Fibroblast of skin of left biceps (primary cell): ENCODE data around the gene MBD3L2.
"Not testable (repeated sequence)": the region's sequence is repeated elsewhere in the genome, so short reads cannot be mapped to it uniquely, and the experiment has no call there.

Source experiments
- DNase-seq, 2 experiments: peaks; one replicate each; pipeline ENCODE4 v3.0.0-alpha.2; 2013; ENCODE audit warnings: low read depth in 2 of 2

MBD3L2 gene

DNA sequence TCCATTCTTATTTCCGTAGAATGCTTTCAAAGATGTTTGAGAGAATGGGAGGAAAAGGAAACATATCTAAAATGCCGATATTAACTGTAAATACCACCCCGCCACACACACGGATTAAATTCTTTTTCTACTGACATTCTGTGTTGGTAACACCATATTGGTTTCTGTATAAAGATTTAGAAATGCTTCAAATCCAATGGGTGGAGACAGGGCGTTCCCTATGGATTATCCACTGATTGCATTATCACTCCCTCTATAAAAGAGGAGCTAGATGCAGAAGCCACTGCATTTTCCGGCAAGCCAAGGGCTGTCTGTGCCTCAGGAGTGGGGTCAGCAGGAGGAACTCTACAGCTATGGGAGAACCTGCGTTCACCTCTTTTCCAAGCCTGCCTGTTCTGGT is at the start of gene MBD3L2:
TSS of gene MBD3L2 (plus strand) at position 301 of the 400 bp plus-strand sequence. CDS start at position 354, 53 bp downstream.
- not testable (repeated sequence) for DNase-seq

DNA sequence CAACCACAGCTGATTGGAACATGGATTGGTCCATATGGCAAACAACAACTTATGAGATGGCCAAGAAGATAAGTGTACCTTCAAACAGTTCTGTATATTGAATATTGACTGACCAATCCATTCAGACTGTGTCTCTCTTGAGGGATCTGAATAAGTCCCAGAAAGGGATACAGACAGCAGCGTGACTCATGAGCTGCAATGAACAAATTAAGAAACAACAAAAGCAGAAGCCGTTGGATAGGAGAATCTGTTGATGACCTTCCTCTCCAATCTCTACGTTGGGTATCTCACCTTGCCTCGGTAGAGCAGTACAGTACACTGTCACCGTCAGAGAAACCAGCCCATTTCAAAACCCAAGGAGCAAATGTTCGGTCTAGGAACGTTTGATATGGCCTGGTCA is 49.2 kb upstream of the MBD3L2 start:
- no peak for DNase-seq

DNA sequence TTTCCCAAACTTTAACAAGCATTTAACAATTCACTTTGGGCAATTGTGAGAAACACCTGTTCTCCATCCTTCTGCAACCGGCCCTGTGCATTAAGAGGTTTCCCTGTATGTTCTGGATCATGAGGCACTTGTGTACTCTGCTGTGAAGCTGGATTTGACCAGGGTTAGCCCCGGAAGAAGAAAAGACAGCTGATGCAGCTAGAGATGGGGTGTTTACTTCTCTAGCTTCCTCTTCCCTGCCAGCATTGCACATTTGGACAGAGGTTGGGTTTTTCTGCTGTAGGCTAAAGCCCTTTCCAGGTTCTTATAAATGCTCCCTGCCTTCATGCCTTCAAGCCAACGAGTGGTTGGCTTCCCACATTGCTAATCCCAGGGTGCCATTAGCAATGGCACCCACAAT is 48.8 kb upstream of the MBD3L2 start:
- no peak for DNase-seq

DNA sequence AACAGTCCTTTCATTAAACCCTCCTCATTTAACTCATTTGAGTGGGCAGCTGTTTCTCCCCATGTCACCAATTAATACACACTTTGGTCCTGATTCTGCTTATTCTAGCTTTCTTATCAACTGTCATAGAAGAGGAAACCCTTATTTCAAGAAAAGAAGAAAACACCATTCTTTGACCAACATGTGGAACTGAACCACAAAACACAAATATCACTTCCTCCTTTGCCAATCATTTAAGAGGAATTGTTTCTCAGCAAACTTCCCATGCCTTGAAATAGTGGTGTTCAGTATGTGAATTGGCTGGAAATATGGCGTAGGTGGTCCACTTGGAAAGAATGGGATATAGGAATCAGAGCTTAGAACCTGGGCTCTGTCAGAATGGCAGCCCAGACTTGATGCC is 48.3 kb upstream of the MBD3L2 start:
- no peak for DNase-seq

DNA sequence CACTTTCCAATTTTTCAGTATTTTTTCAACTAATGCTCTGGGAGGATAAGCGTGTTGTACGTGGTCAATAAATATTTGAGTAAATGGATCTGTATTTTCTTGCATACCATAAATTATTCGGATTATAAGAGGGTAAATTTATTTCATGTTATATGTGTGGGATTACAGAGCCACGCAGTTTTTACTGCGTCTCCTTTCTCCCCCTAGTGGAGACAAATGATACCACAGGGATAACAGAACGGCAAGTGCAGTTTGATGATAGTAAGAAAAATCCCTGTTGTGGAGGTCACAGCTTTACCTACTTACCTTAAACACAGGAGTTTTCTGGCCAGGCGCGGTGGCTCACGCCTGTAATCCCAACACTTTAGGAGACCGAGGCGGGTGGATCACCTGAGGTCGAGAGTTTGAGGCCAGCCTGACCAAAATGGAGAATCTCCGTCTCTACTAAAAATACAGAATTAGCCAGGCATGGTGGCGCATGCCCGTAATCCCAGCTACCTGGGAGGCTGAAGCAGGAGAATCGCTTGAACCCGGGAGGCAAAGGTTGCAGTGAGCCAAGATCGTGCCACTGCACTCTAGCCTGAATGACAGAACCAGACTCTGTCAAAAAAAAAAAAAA is 44.7 kb upstream of the MBD3L2 start:
- DNase-seq, result no peak

DNA sequence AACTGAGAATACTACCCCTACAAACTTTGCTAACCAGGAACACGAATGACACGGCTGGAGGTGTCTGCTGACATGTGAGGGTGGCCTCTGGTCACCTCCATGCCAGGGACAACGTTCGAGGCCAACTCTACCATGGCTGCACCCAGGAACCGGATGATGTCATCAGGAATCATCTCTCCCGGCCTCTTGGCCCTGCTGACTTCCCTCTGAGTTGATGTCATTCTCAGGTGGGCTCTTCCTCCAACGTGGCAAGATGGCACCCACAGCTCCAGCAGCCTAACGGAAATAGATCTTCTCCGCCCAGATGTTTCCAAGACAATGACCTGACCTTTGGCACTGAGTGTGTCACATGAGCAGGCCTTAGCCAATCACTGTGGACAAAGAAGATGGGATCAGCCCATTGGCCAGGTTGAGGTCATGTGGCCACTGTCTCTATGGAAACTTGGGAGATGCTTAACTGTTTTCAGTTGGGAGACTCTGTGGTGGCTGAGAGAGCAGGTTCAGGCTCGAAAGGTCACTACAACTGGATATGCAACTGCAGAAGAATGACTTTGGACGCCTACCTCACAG is 42.9 kb upstream of the MBD3L2 start:
- no peak for DNase-seq

DNA sequence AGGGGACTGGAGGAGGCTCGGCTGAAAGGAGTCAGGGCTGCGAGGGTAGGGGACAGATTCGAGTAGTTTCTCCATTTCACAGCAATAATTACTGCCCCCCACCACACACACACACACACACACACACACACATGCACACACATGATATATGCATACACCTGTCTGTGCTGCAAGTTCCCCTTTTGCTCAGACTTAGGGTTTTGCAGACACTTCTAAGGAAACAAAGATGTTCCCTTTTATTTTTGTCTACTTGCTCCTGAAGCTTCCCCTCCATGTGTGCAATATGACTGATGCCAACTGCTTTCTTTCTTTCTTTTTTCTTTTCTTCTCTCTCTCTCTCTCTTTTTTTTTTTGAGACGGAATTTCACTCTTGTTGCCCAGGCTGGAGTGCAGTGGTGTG is 41.3 kb upstream of the MBD3L2 start:
- DNase-seq, result no peak

DNA sequence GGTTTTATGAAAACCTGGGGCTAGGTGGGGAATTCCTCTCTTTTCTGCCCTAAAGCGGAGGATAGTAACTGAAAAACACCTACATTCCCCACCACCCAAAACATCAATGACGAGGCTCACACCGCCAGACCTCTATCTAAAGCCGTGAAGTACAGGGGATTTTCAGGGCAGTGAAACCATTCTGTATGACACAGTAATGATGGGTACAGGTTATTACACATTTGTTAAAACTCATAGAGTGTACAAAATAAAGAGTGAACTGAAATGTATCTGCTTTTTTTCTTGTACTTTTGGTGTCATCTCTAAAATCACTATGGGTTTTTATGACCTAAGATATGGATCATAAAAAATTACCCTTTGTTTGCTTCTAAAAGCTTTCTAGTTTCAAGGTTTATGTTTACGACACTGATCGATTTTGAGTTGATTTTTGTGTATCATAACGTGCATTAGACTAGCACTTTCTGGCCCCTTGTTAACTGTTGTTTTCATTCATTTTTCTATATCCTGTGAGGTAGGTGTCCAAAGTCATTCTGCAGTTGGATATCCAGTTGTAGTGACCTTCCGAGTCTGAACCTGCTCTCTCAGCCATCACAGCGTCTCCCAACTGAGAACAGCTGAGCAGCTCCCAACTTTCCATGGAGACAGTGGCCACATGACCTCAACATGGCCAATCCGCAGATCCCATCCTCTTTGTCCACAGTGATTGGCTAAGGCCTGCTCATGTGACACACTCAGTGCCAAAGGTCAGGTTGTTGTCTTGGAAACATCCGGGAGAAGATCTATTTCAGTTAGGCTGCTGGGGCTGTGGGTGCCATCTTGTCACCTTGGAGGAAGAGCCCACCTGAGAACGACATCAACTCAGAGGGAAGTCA is 38.2 kb upstream of the MBD3L2 start:
- DNase-seq, result no peak

DNA sequence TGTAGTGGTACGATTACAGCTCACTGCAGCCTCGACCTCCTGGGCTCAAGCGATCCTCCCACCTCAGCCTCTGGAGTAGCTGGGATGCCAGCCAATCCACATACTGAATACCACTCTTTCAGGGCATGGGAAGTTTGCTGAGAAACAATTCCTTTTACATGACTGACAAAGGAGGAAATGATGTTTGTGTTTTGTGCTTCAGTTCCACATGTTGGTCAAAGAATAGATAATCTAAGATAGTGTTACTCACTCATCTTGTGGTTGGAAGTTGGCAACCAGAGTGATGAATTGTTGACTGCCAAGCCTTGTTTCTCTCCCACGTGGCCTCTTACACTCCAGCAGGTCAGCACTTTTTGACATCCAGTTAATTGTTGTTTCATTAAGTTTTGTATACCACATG is 35.4 kb upstream of the MBD3L2 start:
- no peak for DNase-seq

DNA sequence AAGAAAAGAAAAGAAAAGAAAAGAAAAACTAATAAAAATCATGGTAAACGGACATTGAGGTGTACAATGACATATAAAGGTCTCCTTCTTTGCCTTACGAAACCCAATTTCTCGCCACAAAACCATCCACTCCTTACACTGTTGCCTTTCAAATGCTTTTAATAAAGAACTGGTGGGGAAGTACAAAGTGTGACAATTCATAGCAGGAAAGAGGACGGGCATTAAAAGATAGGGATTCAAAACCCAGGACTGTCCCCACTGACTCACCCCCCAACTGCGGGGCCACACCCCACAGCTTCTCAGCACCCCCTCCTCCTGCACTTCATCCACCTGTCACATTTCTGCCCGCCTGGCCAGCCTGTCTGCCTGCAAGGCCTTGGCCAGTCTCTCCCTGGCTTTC is 30.3 kb upstream of the MBD3L2 start:
- no peak for DNase-seq

DNA sequence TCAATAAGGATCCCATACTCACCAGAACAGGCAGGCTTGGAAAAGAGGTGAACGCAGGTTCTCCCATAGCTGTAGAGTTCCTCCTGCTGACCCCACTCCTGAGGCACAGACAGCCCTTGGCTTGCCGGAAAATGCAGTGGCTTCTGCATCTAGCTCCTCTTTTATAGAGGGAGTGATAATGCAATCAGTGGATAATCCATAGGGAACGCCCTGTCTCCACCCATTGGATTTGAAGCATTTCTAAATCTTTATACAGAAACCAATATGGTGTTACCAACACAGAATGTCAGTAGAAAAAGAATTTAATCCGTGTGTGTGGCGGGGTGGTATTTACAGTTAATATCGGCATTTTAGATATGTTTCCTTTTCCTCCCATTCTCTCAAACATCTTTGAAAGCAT is 27.8 kb upstream of the MBD3L2 start, which contains the start of gene MBD3L2B:
TSS of gene MBD3L2B (minus strand) at position 101 of the 400 bp plus-strand sequence. CDS start at position 67, 34 bp downstream.
- not testable (repeated sequence) for DNase-seq

DNA sequence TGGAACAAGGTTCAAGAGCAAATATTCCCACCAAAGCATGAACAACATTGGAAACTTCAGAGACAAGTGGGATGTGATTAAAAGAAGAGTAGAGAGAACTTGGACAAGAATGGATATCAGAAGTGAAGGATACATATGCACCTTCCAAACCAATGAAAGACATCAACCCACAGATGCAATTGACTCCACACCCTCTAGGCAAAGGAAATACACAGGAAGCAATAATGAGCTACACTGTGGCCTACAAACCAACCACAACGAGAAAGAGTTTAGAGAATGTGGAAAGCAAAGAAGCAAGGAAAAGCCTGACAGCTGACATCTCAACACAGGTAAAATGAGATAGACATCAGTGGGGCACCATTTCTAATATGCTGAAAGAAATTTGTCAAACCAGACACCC is 20.3 kb upstream of the MBD3L2 start:
- DNase-seq, result not testable (repeated sequence)

DNA sequence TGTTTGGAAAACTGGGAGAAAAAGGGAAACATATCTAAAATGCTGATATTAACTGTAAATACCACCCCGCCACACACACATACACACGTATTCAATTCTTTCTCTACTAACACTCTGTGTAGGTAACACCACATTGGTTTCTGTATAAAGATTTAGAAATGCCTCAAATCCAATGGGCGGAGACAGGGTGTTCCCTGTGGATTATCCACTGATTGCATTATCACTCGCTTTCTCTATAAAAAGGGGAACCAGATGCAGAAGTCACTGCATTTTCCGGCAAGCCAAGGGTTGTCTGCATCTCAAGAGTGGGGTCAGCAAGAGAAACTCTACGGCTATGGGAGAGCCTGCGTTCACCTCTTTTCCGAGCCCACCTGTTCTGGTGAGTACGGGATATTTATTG is 18.8 kb upstream of the MBD3L2 start, which contains the start of gene MBD3L5:
TSS of gene MBD3L5 (plus strand) at position 301 of the 400 bp plus-strand sequence. CDS start at position 335, 34 bp downstream.
- DNase-seq, result not testable (repeated sequence)

DNA sequence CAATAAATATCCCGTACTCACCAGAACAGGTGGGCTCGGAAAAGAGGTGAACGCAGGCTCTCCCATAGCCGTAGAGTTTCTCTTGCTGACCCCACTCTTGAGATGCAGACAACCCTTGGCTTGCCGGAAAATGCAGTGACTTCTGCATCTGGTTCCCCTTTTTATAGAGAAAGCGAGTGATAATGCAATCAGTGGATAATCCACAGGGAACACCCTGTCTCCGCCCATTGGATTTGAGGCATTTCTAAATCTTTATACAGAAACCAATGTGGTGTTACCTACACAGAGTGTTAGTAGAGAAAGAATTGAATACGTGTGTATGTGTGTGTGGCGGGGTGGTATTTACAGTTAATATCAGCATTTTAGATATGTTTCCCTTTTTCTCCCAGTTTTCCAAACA is 9.0 kb upstream of the MBD3L2 start, which contains the start of gene MBD3L4:
TSS of gene MBD3L4 (minus strand) at position 101 of the 400 bp plus-strand sequence. CDS start at position 66, 35 bp downstream.
- DNase-seq, result not testable (repeated sequence)

DNA sequence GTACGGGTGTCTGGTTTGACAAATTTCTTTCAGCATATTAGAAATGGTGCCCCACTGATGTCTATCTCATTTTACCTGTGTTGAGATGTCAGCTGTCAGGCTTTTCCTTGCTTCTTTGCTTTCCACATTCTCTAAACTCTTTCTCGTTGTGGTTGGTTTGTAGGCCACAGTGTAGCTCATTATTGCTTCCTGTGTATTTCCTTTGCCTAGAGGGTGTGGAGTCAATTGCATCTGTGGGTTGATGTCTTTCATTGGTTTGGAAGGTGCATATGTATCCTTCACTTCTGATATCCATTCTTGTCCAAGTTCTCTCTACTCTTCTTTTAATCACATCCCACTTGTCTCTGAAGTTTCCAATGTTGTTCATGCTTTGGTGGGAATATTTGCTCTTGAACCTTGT is 7.6 kb upstream of the MBD3L2 start:
- not testable (repeated sequence) for DNase-seq

DNA sequence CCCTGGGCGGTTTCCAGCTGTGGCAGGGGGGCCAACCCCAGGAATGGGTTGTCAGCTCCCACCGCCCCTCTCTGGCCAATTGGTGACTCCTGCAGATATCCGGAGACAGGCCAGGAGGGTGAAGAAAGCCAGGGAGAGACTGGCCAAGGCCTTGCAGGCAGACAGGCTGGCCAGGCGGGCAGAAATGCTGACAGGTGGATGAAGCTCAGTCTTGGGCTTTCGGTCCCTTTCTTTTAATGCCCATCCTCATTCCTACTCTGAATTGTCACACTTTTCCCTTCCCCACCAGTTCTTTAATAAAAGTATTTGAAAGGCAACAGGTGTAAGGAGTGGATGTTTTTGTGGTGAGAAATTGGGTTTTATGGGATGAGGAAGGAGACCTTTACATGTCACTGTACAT is 2.3 kb downstream of the MBD3L2 start:
- DNase-seq, result not testable (repeated sequence)

DNA sequence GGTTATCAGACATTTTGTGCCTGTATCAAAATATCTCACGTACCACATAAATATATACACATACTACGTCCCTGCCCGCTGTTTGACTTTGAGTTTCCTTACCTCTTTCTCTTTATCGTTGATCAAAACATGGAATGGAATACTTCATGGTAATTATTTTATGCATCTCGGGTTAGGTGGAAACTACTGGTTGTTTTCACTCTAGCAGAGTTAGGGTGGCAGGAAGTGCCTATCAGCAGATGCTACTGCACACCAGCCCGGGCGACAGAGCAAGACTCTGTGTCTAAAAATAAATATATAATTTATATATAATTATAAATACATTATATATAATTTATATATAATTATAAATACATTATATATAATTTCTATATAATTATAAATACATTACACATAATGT is 3.8 kb downstream of the MBD3L2 start:
- DNase-seq, result not testable (repeated sequence)

DNA sequence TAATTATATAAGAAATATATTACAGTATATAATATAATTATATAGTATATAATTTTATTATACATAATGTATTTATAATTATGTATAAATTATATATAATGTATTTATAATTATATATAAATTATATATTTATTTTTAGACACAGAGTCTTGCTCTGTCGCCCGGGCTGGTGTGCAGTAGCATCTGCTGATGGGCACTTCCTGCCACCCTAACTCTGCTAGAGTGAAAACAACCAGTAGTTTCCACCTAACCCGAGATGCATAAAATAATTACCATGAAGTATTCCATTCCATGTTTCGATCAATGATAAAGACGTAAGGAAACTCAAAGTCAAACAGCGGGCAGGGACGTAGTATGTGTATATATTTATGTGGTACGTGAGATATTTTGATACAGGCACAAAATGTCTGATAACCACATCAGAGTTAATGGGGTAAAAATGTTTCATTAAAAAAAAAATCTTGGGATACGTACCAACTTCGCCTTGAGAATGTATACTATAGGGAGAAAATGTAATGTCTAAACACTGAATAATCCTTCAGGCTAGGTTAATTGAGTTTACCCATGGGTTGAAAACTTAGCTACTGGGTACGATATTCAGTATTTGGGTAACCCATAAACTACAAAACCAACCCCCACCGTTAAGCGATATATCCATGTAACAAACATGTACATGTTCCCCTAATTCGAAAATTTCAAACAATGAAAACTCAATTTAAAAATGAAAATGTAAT is 5.7 kb downstream of the MBD3L2 start:
- DNase-seq, result not testable (repeated sequence)

DNA sequence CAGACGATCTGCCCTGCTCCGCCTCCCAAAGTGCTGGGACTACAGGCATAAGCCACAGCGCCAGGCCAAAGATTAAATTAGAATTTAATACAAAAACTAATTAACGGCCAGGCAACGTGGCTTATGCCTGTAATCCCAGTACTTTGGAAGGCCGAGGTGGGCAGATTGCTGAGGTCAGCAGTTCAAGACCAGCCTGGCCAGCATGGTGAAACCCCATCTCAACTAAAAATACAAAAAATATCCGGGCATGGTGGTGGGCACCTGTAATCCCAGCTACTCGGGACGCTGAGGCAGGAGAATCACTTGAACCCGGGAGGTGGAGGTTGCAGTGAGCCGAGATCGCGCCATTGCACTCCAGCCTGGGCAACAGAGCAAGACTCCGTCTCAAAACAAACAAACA is 6.6 kb downstream of the MBD3L2 start:
- not testable (repeated sequence) for DNase-seq

DNA sequence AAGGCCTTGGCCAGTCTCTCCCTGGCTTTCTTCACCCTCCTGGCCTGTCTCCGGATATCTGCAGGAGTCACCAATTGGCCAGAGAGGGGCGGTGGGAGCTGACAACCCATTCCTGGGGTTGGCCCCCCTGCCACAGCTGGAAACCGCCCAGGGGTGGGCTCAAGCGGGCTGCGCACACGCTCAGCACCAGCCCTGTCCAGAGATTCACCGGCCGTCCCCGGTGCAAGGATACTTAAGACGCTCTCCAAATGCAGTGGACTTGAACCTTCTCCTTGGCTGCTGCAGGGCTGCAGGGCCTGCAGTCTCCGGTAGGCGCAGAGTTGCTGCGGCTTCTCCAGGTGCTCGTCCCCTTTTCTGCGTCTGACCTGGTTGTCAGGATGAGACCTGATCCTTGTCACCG is 7.2 kb downstream of the MBD3L2 start:
- not testable (repeated sequence) for DNase-seq

DNA sequence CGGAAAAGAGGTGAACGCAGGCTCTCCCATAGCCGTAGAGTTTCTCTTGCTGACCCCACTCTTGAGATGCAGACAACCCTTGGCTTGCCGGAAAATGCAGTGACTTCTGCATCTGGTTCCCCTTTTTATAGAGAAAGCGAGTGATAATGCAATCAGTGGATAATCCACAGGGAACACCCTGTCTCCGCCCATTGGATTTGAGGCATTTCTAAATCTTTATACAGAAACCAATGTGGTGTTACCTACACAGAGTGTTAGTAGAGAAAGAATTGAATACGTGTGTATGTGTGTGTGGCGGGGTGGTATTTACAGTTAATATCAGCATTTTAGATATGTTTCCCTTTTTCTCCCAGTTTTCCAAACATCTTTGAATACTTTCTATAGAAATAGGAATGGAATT is 9.5 kb downstream of the MBD3L2 start, which contains the start of gene MBD3L3:
TSS of gene MBD3L3 (minus strand) at position 101 of the 400 bp plus-strand sequence. CDS start at position 30, 71 bp downstream.
- not testable (repeated sequence) for DNase-seq
